Measurements from ENCODE around the gene TEPSIN. TPM values are rescaled to one million over a fixed set of nuclear protein-coding genes. Genes with fewer than 3 reads are reported as not detected.
"Not testable (repeated sequence)": the region's sequence is repeated elsewhere in the genome, so short reads cannot be mapped to it uniquely, and the experiment has no call there.

Gene TEPSIN
- total RNA-seq, 2 experiments from 2014 or later: 25.9 to 31.7 TPM

GRCh38 chr17:81228834-81229665 is 9.8 kb downstream of the TEPSIN start:
- Mint-ChIP-seq H3K9me3 (no peaks in the 10 kb centered on the region), H3K4me1 (peaks cover 5% of the 10 kb centered on the region), H3K4me3 (no peak overlapping the region), H3K27ac (no peak overlapping the region), H3K27me3 (no peaks in the 10 kb centered on the region), H3K36me3 (peaks cover 6% of the 10 kb centered on the region)
- no peak for DNase-seq

- peaks cover 6% of the 10 kb centered on the region for H3K36me3 Mint-ChIP-seq
- H3K4me1 Mint-ChIP-seq: peaks cover 11% of the 10 kb centered on the region
Measured at GRCh38 chr17:81228420-81228819, 10.4 kb downstream of the TEPSIN start.

DNA sequence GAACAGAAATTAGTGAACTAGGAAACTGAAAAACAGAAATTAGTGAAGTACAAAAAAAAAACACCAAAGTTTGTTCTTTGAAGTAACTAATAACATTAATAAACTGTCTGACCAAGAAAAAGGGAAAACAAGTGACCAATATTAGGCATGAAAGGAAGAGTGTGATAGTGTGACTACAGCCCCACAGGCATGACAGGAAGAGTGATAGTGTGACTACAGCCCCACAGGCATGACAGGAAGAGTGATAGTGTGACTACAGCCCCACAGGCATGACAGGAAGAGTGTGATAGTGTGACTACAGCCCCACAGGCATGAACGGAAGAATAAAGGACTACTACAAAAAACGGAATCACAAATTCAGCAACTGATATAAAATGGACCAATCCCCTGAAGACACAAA is 11.2 kb downstream of the TEPSIN start:
- H3K4me3 Mint-ChIP-seq, DNase-seq: not testable (repeated sequence)

More at GRCh38 chr17:81228420-81228819, 10.4 kb downstream of the TEPSIN start:
- no peak for DNase-seq
- Mint-ChIP-seq H3K27ac (no peak overlapping the region), H3K9me3 (no peaks in the 10 kb centered on the region), H3K4me3 (no peak overlapping the region), H3K27me3 (no peaks in the 10 kb centered on the region)

GRCh38 chr17:81223762-81224130 is 15.1 kb downstream of the TEPSIN start:
- H3K27me3 Mint-ChIP-seq: no peaks in the 10 kb centered on the region
- peaks cover 17% of the 10 kb centered on the region for H3K4me1 Mint-ChIP-seq
- H3K4me3 Mint-ChIP-seq: peak overlapping the region; percentile 78
- peaks cover 3% of the 10 kb centered on the region for H3K36me3 Mint-ChIP-seq
- no peak for DNase-seq
- H3K27ac Mint-ChIP-seq: peak overlapping the region; percentile 82
- no peaks in the 10 kb centered on the region for H3K9me3 Mint-ChIP-seq

More for the DNA sequence above, 11.2 kb downstream of the TEPSIN start:
- H3K9me3 Mint-ChIP-seq, H3K27me3 Mint-ChIP-seq, H3K27ac Mint-ChIP-seq, H3K36me3 Mint-ChIP-seq: not testable (repeated sequence)
- H3K4me1 Mint-ChIP-seq: peaks cover 12% of the 10 kb centered on the region

GRCh38 chr17:81222906-81223761 is 15.7 kb downstream of the TEPSIN start, which contains the start of gene CEP131:
Gene CEP131 (minus strand): TSS chr17:81222965. CDS start chr17:81220056, 2,909 bp downstream.
- peaks cover 3% of the 10 kb centered on the region for H3K36me3 Mint-ChIP-seq
- H3K9me3 Mint-ChIP-seq: no peaks in the 10 kb centered on the region
- H3K27me3 Mint-ChIP-seq: no peaks in the 10 kb centered on the region
- peak within 1 kb of the TSS; percentile 78 for H3K4me3 Mint-ChIP-seq
- peaks cover 17% of the 10 kb centered on the region for H3K4me1 Mint-ChIP-seq
- peak within 1 kb of the TSS; percentile 82 for H3K27ac Mint-ChIP-seq
- DNase-seq: peak; percentile 99

GRCh38 chr17:81222620-81222905 is 16.3 kb downstream of the TEPSIN start:
- no peak overlapping the region for H3K27ac Mint-ChIP-seq
- no peaks in the 10 kb centered on the region for H3K9me3 Mint-ChIP-seq
- no peak for DNase-seq
- peaks cover 13% of the 10 kb centered on the region for H3K4me1 Mint-ChIP-seq
- no peaks in the 10 kb centered on the region for H3K27me3 Mint-ChIP-seq
- H3K36me3 Mint-ChIP-seq: peaks cover 1% of the 10 kb centered on the region
- peak overlapping the region; percentile 61 for H3K4me3 Mint-ChIP-seq

DNA sequence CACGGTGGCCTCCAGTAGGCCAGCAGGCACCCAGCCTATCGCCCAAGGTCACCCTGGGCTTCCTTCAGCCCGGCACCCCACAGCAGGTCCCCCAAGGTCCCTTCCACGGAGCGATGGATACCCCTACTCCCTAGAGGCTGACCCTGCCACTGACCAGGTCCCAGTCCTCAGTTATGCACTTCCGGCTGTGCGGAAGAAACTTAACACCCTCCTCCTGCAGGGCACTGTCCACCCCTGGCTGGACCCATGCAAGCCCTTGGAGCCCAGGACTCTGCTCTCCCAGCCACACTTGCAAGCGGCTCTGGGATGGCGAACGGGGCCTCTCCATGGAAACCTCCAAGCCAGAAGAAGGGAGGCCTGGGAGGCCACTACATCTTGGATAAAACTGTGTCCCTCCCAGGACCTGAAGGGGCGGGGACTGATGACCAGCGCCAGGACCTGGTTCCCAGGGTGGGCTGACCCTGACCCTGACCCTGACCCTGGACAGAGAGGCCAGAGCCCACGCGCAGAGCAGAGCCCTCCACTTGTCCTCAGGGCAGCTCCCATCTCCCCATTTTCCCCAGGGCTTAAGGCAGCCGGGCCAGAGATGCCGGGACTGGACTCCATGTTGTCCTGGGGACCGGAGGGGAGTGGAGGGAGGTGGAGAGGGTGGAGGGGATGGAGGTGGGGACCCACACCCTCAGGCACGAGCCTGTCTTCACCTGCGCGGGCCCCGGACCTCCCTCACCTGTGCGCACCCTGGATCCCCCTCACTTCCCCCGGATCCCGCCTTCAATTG is 16.8 kb downstream of the TEPSIN start:
- peaks cover 12% of the 10 kb centered on the region for H3K4me1 Mint-ChIP-seq
- no peaks in the 10 kb centered on the region for H3K9me3 Mint-ChIP-seq

DNA sequence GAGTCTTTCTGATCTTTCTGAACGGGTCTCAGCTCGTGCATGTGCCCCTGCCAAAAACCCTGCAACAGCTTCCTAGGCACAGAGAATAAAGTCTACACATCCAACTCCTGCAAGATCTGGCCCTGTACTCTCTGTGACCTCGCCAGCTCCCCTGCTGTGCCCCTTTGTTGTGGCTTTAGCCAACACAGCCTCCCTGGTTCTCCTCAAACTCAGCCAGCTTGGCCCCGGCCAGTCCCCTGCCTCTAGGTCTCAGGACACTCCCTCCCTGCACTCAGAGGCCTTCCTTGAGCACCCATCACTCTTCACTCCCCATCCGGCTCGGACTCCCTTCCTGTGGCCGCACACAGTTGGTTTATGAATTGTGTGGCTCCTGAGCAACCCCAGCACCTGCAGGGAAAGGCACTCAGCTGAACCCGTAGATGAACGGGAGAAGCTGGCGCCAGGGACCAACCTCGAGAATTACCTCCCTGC is 17.4 kb downstream of the TEPSIN start:
- Mint-ChIP-seq H3K4me3 (peak overlapping the region; percentile 61), H3K4me1 (peaks cover 12% of the 10 kb centered on the region), H3K27ac (no peak overlapping the region), H3K27me3 (no peaks in the 10 kb centered on the region), H3K36me3 (no peaks in the 10 kb centered on the region), H3K9me3 (no peaks in the 10 kb centered on the region)
- DNase-seq: no peak

More for the DNA sequence above, 16.8 kb downstream of the TEPSIN start:
- no peak overlapping the region for H3K27ac Mint-ChIP-seq
- H3K36me3 Mint-ChIP-seq: no peaks in the 10 kb centered on the region
- no peaks in the 10 kb centered on the region for H3K27me3 Mint-ChIP-seq
- H3K4me3 Mint-ChIP-seq: peak overlapping the region; percentile 61
- no peak for DNase-seq

GRCh38 chr17:81219476-81220180 is 19.2 kb downstream of the TEPSIN start:
- Mint-ChIP-seq H3K4me3 (no peak overlapping the region), H3K36me3 (no peaks in the 10 kb centered on the region), H3K27me3 (no peaks in the 10 kb centered on the region), H3K9me3 (no peaks in the 10 kb centered on the region), H3K4me1 (peaks cover 12% of the 10 kb centered on the region), H3K27ac (no peak overlapping the region)
- DNase-seq: no peak

DNA sequence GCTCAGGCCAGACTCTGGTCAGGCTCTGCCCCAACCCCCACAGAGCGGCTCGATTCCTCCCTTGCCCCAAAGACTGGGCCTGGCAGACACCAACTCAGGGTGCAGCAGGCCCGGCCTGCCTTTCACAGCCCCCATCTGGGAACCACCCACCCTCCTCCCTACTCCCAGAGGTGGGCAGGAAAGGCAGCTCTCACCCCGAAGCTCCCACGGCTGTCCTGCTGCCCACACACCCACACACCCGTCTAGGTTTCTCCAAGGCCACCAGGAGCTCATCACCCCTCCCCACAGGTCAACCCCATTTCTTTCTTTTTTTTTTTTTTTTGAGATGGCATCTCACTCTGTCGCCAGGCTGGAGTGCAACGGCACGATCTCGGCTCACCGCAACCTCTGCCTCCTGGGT is 19.9 kb downstream of the TEPSIN start:
- H3K4me3 Mint-ChIP-seq: no peak overlapping the region
- H3K4me1 Mint-ChIP-seq: peaks cover 11% of the 10 kb centered on the region
- no peaks in the 10 kb centered on the region for H3K9me3 Mint-ChIP-seq
- DNase-seq: no peak
- H3K27ac Mint-ChIP-seq: no peak overlapping the region
- no peaks in the 10 kb centered on the region for H3K36me3 Mint-ChIP-seq
- no peaks in the 10 kb centered on the region for H3K27me3 Mint-ChIP-seq

GRCh38 chr17:81218459-81218858 is 20.4 kb downstream of the TEPSIN start:
- Mint-ChIP-seq H3K27me3 (no peaks in the 10 kb centered on the region), H3K27ac (no peak overlapping the region), H3K36me3 (no peaks in the 10 kb centered on the region), H3K9me3 (no peaks in the 10 kb centered on the region), H3K4me1 (peaks cover 6% of the 10 kb centered on the region), H3K4me3 (no peak overlapping the region)
- DNase-seq: no peak

DNA sequence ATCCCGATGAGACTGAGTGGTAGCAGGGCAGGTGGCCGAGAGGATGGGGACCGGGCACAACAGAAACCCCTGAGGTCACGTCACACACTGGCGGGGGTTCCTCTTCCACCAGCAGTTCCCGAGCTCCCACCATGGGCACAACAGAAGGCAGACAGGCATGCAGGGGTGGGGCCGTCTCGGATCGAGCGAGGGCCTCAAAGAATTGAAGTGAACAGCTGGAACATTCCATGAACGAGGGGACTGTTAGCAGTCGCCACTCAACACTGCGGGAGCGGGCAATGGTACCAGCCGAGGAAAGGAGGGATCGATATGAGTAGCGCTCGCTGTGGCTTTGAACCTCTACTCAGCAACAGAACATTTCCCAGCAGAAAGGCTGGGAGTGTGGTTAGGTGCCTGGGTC is 21.4 kb downstream of the TEPSIN start:
- no peak overlapping the region for H3K27ac Mint-ChIP-seq
- H3K4me1 Mint-ChIP-seq: peaks cover 5% of the 10 kb centered on the region
- H3K27me3 Mint-ChIP-seq: no peaks in the 10 kb centered on the region
- H3K36me3 Mint-ChIP-seq: no peaks in the 10 kb centered on the region
- no peaks in the 10 kb centered on the region for H3K9me3 Mint-ChIP-seq
- no peak overlapping the region for H3K4me3 Mint-ChIP-seq
- no peak for DNase-seq

- Mint-ChIP-seq H3K27me3 (no peaks in the 10 kb centered on the region), H3K9me3 (no peaks in the 10 kb centered on the region), H3K4me3 (no peak overlapping the region), H3K4me1 (no peaks in the 10 kb centered on the region), H3K27ac (no peak overlapping the region), H3K36me3 (no peaks in the 10 kb centered on the region)
- no peak for DNase-seq
Measured at GRCh38 chr17:81213978-81214377, 24.9 kb downstream of the TEPSIN start.

- H3K27me3 Mint-ChIP-seq: no peaks in the 10 kb centered on the region
Measured at GRCh38 chr17:81212365-81212764, 26.5 kb downstream of the TEPSIN start.

More at GRCh38 chr17:81212365-81212764, 26.5 kb downstream of the TEPSIN start:
- Mint-ChIP-seq H3K27ac (no peak overlapping the region), H3K4me3 (no peak overlapping the region), H3K4me1 (no peaks in the 10 kb centered on the region), H3K9me3 (no peaks in the 10 kb centered on the region), H3K36me3 (no peaks in the 10 kb centered on the region)
- no peak for DNase-seq
